ENCODE measurements around the gene CRISPLD2. TPM values are rescaled to one million over a fixed set of nuclear protein-coding genes. Genes with fewer than 3 reads are reported as not detected.

CRISPLD2 gene
- total RNA-seq, 4 donors from 2014 or later, result 6.0 to 166 (median 24.2) TPM

DNA sequence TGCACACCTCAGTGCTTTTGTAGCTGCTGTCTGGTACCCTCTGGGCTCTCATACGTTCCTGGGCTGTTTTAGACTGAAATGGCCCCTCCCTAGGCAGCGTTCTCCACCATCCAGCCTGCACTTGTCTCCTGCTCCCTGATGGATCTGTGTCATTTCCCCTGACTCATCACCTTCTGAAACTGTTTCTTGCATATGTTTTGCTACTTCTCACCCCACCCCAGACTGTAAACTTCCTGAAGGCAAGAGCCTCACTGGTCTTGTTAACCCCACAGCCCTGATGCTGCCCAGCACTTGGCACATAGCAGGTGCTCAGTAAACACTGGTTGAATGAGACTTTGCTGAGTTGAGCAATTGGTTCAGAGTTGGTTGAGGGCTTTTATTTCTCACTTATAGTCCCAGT, 78.7 kb downstream of the CRISPLD2 start:
- H3K4me1 ChIP-seq, result peaks cover 0 to 23% (median 16%) of the 10 kb centered on the region in 3 donors
- H3K36me3 ChIP-seq, result peaks cover 0 to 55% (median 0%) of the 10 kb centered on the region in 3 donors
- no peak overlapping the region for H3K4me3 ChIP-seq
- no peak for DNase-seq
- intact Hi-C loops (cut with DNase I), result no loop called here
- no peak for TF ChIP-seq POLR2A (IDR thresholded peaks at IDR 0.05)
- TF ChIP-seq, protein P1, sequence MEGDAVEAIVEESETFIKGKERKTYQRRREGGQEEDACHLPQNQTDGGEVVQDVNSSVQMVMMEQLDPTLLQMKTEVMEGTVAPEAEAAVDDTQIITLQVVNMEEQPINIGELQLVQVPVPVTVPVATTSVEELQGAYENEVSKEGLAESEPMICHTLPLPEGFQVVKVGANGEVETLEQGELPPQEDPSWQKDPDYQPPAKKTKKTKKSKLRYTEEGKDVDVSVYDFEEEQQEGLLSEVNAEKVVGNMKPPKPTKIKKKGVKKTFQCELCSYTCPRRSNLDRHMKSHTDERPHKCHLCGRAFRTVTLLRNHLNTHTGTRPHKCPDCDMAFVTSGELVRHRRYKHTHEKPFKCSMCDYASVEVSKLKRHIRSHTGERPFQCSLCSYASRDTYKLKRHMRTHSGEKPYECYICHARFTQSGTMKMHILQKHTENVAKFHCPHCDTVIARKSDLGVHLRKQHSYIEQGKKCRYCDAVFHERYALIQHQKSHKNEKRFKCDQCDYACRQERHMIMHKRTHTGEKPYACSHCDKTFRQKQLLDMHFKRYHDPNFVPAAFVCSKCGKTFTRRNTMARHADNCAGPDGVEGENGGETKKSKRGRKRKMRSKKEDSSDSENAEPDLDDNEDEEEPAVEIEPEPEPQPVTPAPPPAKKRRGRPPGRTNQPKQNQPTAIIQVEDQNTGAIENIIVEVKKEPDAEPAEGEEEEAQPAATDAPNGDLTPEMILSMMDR (IDR thresholded peaks at IDR 0.05), result no peak
- H3K27ac ChIP-seq, result peak overlapping the region in 3 of 4 donors; percentile 23 to 79 (median 51)
- H3K27me3 ChIP-seq, result no peaks in the 10 kb centered on the region
- 19 to 27% methylated on average over 2 of the region's 2 CpGs for WGBS, 2 donors
- no peaks in the 10 kb centered on the region for H3K9me3 ChIP-seq

DNA sequence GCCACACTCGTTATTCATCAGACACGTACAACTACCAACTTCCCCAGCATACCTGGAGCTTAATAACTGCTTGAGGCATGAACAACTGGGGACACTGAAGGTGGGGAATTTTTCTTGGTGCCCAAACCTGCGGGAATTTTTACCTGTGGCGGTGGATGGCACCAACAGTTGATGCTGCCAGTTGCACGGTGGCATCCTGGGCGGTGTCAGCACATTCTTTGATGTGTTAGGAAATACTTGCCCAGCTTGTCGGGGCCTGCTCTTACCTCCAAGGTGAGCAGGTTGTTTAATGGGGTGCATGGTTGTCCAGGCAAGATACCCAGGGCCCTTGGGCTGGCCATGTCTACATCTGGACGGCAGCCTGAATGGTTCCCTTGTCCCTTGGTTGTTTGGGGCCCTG, 79.6 kb downstream of the CRISPLD2 start:
- intact Hi-C loops (cut with DNase I), result no loop called here
- H3K9me3 ChIP-seq, result no peaks in the 10 kb centered on the region
- WGBS, 2 donors, result 26 to 65% methylated on average over 3 of the region's 8 CpGs
- H3K36me3 ChIP-seq, result peaks cover 0 to 53% (median 0%) of the 10 kb centered on the region in 3 donors
- no peak for DNase-seq
- H3K4me3 ChIP-seq, result no peak overlapping the region
- H3K4me1 ChIP-seq, result peaks cover 0 to 23% (median 16%) of the 10 kb centered on the region in 3 donors
- peak overlapping the region in 3 of 4 donors; percentile 33 to 79 (median 51) for H3K27ac ChIP-seq
- TF ChIP-seq, protein P1 (IDR thresholded peaks at IDR 0.05), result no peak
- no peak for TF ChIP-seq POLR2A (IDR thresholded peaks at IDR 0.05)
- H3K27me3 ChIP-seq, result no peaks in the 10 kb centered on the region

GRCh38 chr16:84905965-84906460, 86.2 kb downstream of the CRISPLD2 start:
- TF ChIP-seq, protein P1 (IDR thresholded peaks at IDR 0.05), result no peak
- TF ChIP-seq POLR2A (IDR thresholded peaks at IDR 0.05), result no peak
- Histone ChIP-seq H3K9me3 (no peaks in the 10 kb centered on the region), H3K4me3 (no peak overlapping the region), H3K36me3 (peaks cover 0 to 21% (median 0%) of the 10 kb centered on the region in 3 donors), H3K27me3 (no peaks in the 10 kb centered on the region), H3K27ac (no peak overlapping the region), H3K4me1 (peaks cover 0 to 6% (median 0%) of the 10 kb centered on the region in 3 donors)
- 81 to 92% methylated on average over 4 to 8 of the region's 9 CpGs for WGBS, 2 donors
- DNase-seq, result no peak
- intact Hi-C loops (cut with DNase I), result no loop called here

- 85 to 88% methylated on average over 13 of the region's 13 CpGs for WGBS, 2 donors
- H3K4me1 ChIP-seq, result peaks cover 0 to 6% (median 0%) of the 10 kb centered on the region in 3 donors
- no peak overlapping the region for H3K4me3 ChIP-seq
- TF ChIP-seq POLR2A (IDR thresholded peaks at IDR 0.05), result no peak
- TF ChIP-seq, protein P1 (IDR thresholded peaks at IDR 0.05), result no peak
- intact Hi-C loops (cut with DNase I), result no loop called here
- no peaks in the 10 kb centered on the region for H3K9me3 ChIP-seq
- peaks cover 0 to 21% (median 0%) of the 10 kb centered on the region in 3 donors for H3K36me3 ChIP-seq
- peak overlapping the region in 1 of 4 donors; percentile 17 for H3K27ac ChIP-seq
- no peaks in the 10 kb centered on the region for H3K27me3 ChIP-seq
- no peak for DNase-seq
These were observed 87.3 kb downstream of the CRISPLD2 start for GRCh38 chr16:84907051-84907450.

- DNase-seq, result no peak
These were observed 87.8 kb downstream of the CRISPLD2 start for GRCh38 chr16:84907575-84907974.

More at GRCh38 chr16:84907575-84907974, 87.8 kb downstream of the CRISPLD2 start:
- intact Hi-C loops (cut with DNase I), result no loop called here
- H3K36me3 ChIP-seq, result peaks cover 0 to 21% (median 0%) of the 10 kb centered on the region in 3 donors
- WGBS, 2 donors, result 58 to 64% methylated on average over 11 to 12 of the region's 12 CpGs
- no peaks in the 10 kb centered on the region for H3K27me3 ChIP-seq
- H3K4me1 ChIP-seq, result peaks cover 0 to 7% (median 0%) of the 10 kb centered on the region in 3 donors
- H3K4me3 ChIP-seq, result no peak overlapping the region
- H3K9me3 ChIP-seq, result no peaks in the 10 kb centered on the region
- TF ChIP-seq, protein P1 (IDR thresholded peaks at IDR 0.05), result peak in 1 of 6 experiments; percentile 6
- no peak for TF ChIP-seq POLR2A (IDR thresholded peaks at IDR 0.05)
- H3K27ac ChIP-seq, result peak overlapping the region in 1 of 4 donors; percentile 17
